Gastroesophageal sphincter (tissue), 4 donors: ENCODE data around the gene ENOX1. TPM values are rescaled to one million over a fixed set of nuclear protein-coding genes. Genes with fewer than 3 reads are reported as not detected.

Source experiments
- ATAC-seq: fragments of 150-250 bp; one replicate; pipeline ENCODE4 v1.9.1; 2016; ENCODE audit warnings: mild to moderate bottlenecking, moderate library complexity
- H3K27ac ChIP-seq, 4 donors: fragments of 200-600 bp; sonication (generic) in 3 of 4; 1 replicate in 3 of 4; 2 replicates in 1 of 4; pipeline ENCODE4 v1.5.1; 2016 to 2019
- H3K27me3 ChIP-seq: fragments of 200-600 bp; sonication (generic); one replicate; pipeline ENCODE4 v1.5.1; 2019
- H3K36me3 ChIP-seq, 2 donors: fragments of 200-600 bp; sonication (generic); one replicate each; pipeline ENCODE4 v1.5.1; 2019; ENCODE audit warnings: control low read depth in 1 of 2
- H3K4me1 ChIP-seq, 3 donors: fragments of 200-600 bp; sonication (generic); 1 replicate in 2 of 3; 2 replicates in 1 of 3; pipeline ENCODE4 v1.5.1; 2016 to 2019; ENCODE audit warnings: control low read depth in 2 of 3
- H3K4me3 ChIP-seq, 2 donors: fragments of 200-600 bp; sonication (generic); one replicate each; pipeline ENCODE4 v1.5.1; 2019; ENCODE audit warnings: mild to moderate bottlenecking in 1 of 2, moderate library complexity in 1 of 2
- H3K9me3 ChIP-seq, 3 donors: fragments of 200-600 bp; sonication (generic); one replicate each; pipeline ENCODE4 v1.5.1; 2017 to 2019; ENCODE audit warnings: control low read depth in 2 of 3
- CTCF ChIP-seq, 4 experiments: fragments of 200-600 bp in 2 of 4; fragments of 450-650 bp in 2 of 4; sonication (generic) in 1 of 4; IDR thresholded peaks; one replicate each; pipeline ENCODE4 v1.5.1; 2017 to 2019; ENCODE audit warnings: antibody characterized with exemption in 4 of 4, mild to moderate bottlenecking in 2 of 4, moderate library complexity in 2 of 4
- EP300 ChIP-seq: sonication (generic); formaldehyde crosslinking; IDR thresholded peaks from one replicate; pipeline ENCODE4 v1.6.1; 2017; ENCODE audit warnings: antibody characterized with exemption, mild to moderate bottlenecking
- POLR2A ChIP-seq, 2 donors: fragments of 450-650 bp; IDR thresholded peaks; one replicate each; pipeline ENCODE4 v1.6.1; 2017; ENCODE audit warnings: antibody characterized with exemption in 2 of 2, mild to moderate bottlenecking in 2 of 2, moderate library complexity in 1 of 2
- POLR2AphosphoS5 ChIP-seq: sonication (generic); formaldehyde crosslinking; IDR thresholded peaks from one replicate; pipeline ENCODE4 v1.6.1; 2017; ENCODE audit warnings: antibody characterized with exemption
- WGBS, 2 donors: methylation state at CpG; one replicate each; pipeline ENCODE4 v1.1.5; 2018; ENCODE audit warnings: low coverage in 1 of 2; 5-methylcytosine and 5-hydroxymethylcytosine counted together
- total RNA-seq, 4 donors: library from RNA; depleted of rRNA; stranded (reverse); fragments of >200 nt; gene quantifications; one replicate each; pipeline ENCODE4 v1.1.0, GENCODE V29; 2016

The ENOX1 gene
- total RNA-seq, 4 donors from 2014 or later, result 1.8 to 11.6 (median 9.4) TPM

GRCh38 chr13:43478902-43479301 is 307.9 kb downstream of the ENOX1 start:
- no peaks in the 10 kb centered on the region for H3K27me3 ChIP-seq
- H3K9me3 ChIP-seq, result no peaks in the 10 kb centered on the region
- WGBS, 2 donors, result 72 to 78% methylated on average over 3 to 4 of the region's 4 CpGs
- no peak overlapping the region for H3K4me3 ChIP-seq
- H3K27ac ChIP-seq, result peak overlapping the region in 2 of 4 donors; percentile 24 to 44
- no peak for TF ChIP-seq EP300
- no peak for TF ChIP-seq CTCF (IDR thresholded peaks at IDR 0.05)
- TF ChIP-seq POLR2A (IDR thresholded peaks at IDR 0.05), result no peak
- TF ChIP-seq POLR2AphosphoS5, result no peak
- ATAC-seq, result no peak
- peaks cover 0 to 15% (median 0%) of the 10 kb centered on the region in 3 donors for H3K4me1 ChIP-seq
- no peaks in the 10 kb centered on the region for H3K36me3 ChIP-seq

DNA sequence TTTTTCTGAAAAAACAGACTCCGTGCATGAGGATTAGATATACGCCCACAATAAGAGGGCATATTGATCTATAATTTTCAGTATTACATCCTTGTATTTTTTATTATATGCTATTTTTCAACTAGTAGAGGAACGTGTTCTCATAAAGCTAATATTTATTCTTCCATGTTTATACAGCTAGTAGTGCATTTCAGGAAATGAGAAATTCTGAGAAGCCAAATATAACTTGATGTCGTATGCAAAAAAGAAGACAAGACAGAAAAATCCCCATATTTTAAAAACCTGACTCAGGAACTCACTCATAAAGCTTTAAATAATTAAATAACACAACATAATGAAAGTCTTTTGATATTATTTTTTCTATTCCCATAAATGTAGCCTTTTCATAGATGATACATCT is 308.6 kb downstream of the ENOX1 start:
- H3K27ac ChIP-seq, result peak overlapping the region in 2 of 4 donors; percentile 24 to 44
- H3K27me3 ChIP-seq, result no peaks in the 10 kb centered on the region
- 20 to 33% methylated on average over 4 of the region's 4 CpGs for WGBS, 2 donors
- H3K4me1 ChIP-seq, result peaks cover 0 to 22% (median 0%) of the 10 kb centered on the region in 3 donors
- H3K36me3 ChIP-seq, result no peaks in the 10 kb centered on the region
- TF ChIP-seq EP300 (no peak), CTCF (IDR thresholded peaks at IDR 0.05) (no peak), POLR2A (IDR thresholded peaks at IDR 0.05) (no peak), POLR2AphosphoS5 (no peak)
- no peaks in the 10 kb centered on the region for H3K9me3 ChIP-seq
- ATAC-seq, result no peak
- H3K4me3 ChIP-seq, result no peak overlapping the region

GRCh38 chr13:43475140-43475539 is 311.6 kb downstream of the ENOX1 start:
- H3K36me3 ChIP-seq, result no peaks in the 10 kb centered on the region
- WGBS, 2 donors, result 34 to 64% methylated on average over 2 of the region's 2 CpGs
- H3K9me3 ChIP-seq, result no peaks in the 10 kb centered on the region
- TF ChIP-seq POLR2A (IDR thresholded peaks at IDR 0.05) (no peak), EP300 (no peak), POLR2AphosphoS5 (no peak), CTCF (IDR thresholded peaks at IDR 0.05) (no peak)
- no peak for ATAC-seq
- peaks cover 4 to 40% (median 8%) of the 10 kb centered on the region in 3 donors for H3K4me1 ChIP-seq
- peak overlapping the region in 1 of 4 donors; percentile 0 for H3K27ac ChIP-seq
- no peaks in the 10 kb centered on the region for H3K27me3 ChIP-seq
- no peak overlapping the region for H3K4me3 ChIP-seq

GRCh38 chr13:43473437-43473836 is 313.3 kb downstream of the ENOX1 start:
- H3K27ac ChIP-seq, result peak overlapping the region in 2 of 4 donors; percentile 11 to 34
- TF ChIP-seq CTCF (IDR thresholded peaks at IDR 0.05) (no peak), POLR2AphosphoS5 (no peak), EP300 (no peak), POLR2A (IDR thresholded peaks at IDR 0.05) (no peak)
- peaks cover 4 to 36% (median 8%) of the 10 kb centered on the region in 3 donors for H3K4me1 ChIP-seq
- ATAC-seq, result no peak
- no peak overlapping the region for H3K4me3 ChIP-seq
- WGBS, 2 donors, result 13 to 47% methylated on average over 1 of the region's 1 CpG
- no peaks in the 10 kb centered on the region for H3K36me3 ChIP-seq
- H3K27me3 ChIP-seq, result no peaks in the 10 kb centered on the region
- no peaks in the 10 kb centered on the region for H3K9me3 ChIP-seq

DNA sequence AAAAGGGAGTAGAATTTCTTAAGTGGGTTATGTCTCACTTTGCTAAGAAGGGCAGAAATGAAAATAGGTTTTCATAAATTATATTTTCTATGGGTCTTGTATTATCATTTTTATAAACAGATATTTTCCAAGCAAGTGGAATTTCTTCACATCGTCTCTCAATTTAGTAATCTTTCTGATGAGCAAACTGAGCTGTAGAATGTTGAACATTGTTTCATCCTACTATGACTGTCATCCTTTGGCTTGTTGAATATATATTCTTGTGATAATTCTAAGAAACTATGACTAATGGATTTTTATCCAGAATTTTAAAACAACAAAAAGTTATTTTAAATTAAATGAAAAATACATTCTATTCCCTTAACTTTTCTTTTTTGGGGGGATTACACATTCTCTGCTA is 313.8 kb downstream of the ENOX1 start:
- H3K9me3 ChIP-seq, result no peaks in the 10 kb centered on the region
- WGBS, 2 donors, result 0 to 50% methylated on average over 1 of the region's 1 CpG
- H3K27ac ChIP-seq, result peak overlapping the region; percentile 11 to 34 (median 29)
- no peaks in the 10 kb centered on the region for H3K27me3 ChIP-seq
- no peak for ATAC-seq
- H3K4me1 ChIP-seq, result peaks cover 4 to 31% (median 8%) of the 10 kb centered on the region in 3 donors
- TF ChIP-seq CTCF (IDR thresholded peaks at IDR 0.05) (no peak), EP300 (no peak), POLR2AphosphoS5 (no peak), POLR2A (IDR thresholded peaks at IDR 0.05) (no peak)
- H3K36me3 ChIP-seq, result no peaks in the 10 kb centered on the region
- no peak overlapping the region for H3K4me3 ChIP-seq
